AG04450 (cell line): ENCODE data around the gene CRACDL. TPM values are rescaled to one million over a fixed set of nuclear protein-coding genes. Genes with fewer than 3 reads are reported as not detected.
A peak's percentile ranks its signal among the peaks of the same experiment; 100 is the strongest.

Source experiments
- CTCF ChIA-PET: fragments of 300-600, 350-600 bp; formaldehyde crosslinking; extraction: SDS; loops from one replicate; lab custom pipeline; 2022; ENCODE audit warnings: antibody characterized with exemption, inconsistent platforms; lab: Charles Lee
- POLR2A ChIA-PET: fragments of 350-600 bp; formaldehyde crosslinking; extraction: SDS; loops from one replicate; lab custom pipeline; 2021; ENCODE audit warnings: antibody characterized with exemption, inconsistent platforms; lab: Yijun Ruan, JAX
- DNase-seq: peaks from one replicate; pipeline ENCODE4 v3.0.0-alpha.2; 2011; ENCODE audit warnings: low read depth, low spot score
- H3K27ac ChIP-seq: one replicate; pipeline ENCODE4 v1.5.1; 2012; ENCODE audit warnings: low read depth, low read length, control low read depth
- H3K27me3 ChIP-seq: one replicate; pipeline ENCODE4 v1.6.0; 2012; ENCODE audit warnings: low read length; ENCODE audit not compliant: control insufficient read depth, insufficient read depth
- H3K4me3 ChIP-seq: 2 replicates; pipeline ENCODE4 v1.5.1; 2011; ENCODE audit warnings: mild to moderate bottlenecking, low read depth, low read length, control low read depth
- H3K9me3 ChIP-seq: 2 replicates; pipeline ENCODE4 v1.5.1; 2012; ENCODE audit warnings: low read length; ENCODE audit not compliant: control insufficient read depth, insufficient read depth
- polyA plus RNA-seq: library from polyadenylated mRNA; depleted of rRNA; stranded (reverse); fragments of >200 nt; gene quantifications from 2 replicates; pipeline ENCODE4 v1.2.3, GENCODE V29; 2011
- TF ChIP-seq, protein P1 (sequence below): IDR thresholded peaks from 2 replicates; pipeline ENCODE4 v1.5.1; 2011; ENCODE audit warnings: low read depth, low read length, control low read depth, inconsistent platforms

The CRACDL gene
- polyA plus RNA-seq, 1 experiment = not detected

DNA sequence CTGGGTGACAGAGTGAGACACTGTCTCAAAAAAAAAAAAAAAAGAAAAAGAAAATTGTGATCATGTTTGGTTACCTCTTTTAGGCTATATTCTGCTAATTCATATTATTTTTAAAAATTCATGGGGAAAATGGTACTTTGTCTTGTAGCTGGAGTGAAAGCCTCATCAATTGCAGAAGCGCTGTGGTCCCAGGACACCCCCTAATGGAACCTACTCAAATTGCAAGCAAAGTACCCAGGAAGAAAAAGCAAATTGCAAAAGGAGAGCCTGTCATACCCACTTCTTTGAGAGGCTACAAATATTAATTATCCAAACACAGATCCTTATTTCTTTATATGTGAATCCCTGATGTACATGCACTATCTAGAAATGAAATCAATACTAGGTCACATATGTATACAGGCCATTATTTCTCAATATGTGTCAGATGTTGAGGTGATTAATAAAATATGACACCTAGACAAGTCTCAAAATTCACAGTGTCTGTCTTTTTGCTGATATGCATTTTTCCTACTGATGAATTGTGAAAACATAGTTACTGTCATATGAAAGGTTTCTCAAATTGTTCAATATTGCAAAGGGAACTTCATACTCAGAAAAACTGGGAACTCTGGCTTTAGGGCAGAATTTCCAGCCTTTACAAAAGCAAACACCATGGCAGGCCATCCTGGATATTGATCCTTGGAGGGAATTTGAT lies 12.6 kb downstream of the CRACDL start:
- ChIA-PET CTCF (no interaction called here), POLR2A (no interaction called here)
- Histone ChIP-seq H3K27me3 (peaks cover 4% of the 10 kb centered on the region), H3K9me3 (no peaks in the 10 kb centered on the region; the same call in 1 of the 2 replicates), H3K4me3 (no peak overlapping the region), H3K27ac (no peak overlapping the region)
- TF ChIP-seq, protein P1, sequence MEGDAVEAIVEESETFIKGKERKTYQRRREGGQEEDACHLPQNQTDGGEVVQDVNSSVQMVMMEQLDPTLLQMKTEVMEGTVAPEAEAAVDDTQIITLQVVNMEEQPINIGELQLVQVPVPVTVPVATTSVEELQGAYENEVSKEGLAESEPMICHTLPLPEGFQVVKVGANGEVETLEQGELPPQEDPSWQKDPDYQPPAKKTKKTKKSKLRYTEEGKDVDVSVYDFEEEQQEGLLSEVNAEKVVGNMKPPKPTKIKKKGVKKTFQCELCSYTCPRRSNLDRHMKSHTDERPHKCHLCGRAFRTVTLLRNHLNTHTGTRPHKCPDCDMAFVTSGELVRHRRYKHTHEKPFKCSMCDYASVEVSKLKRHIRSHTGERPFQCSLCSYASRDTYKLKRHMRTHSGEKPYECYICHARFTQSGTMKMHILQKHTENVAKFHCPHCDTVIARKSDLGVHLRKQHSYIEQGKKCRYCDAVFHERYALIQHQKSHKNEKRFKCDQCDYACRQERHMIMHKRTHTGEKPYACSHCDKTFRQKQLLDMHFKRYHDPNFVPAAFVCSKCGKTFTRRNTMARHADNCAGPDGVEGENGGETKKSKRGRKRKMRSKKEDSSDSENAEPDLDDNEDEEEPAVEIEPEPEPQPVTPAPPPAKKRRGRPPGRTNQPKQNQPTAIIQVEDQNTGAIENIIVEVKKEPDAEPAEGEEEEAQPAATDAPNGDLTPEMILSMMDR = peak; percentile 27
- no peak for DNase-seq

DNA sequence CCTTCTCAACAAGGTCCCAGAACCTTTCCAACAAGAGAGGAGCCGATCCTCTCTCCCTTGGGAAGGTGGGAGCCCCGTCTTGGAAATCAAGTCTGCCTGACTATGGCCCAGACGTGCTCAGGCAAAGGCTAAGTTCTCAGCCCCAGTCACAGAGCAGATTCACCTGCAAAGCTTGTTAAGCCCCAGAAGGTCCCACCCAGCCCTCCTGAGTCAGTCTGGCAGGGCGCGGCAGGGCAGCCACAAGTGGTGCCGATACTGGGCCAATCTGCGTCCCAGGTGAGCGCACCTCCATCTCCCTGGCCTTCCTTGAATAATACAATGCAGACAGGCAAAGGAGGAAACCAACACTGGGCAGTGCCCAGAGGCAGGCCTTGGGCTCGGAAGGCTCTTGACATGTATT lies 15.0 kb downstream of the CRACDL start:
- POLR2A ChIA-PET = no interaction called here
- Histone ChIP-seq H3K27ac (no peak overlapping the region), H3K9me3 (no peaks in the 10 kb centered on the region; the same call in 1 of the 2 replicates), H3K27me3 (peaks cover 4% of the 10 kb centered on the region), H3K4me3 (no peak overlapping the region)
- no peak for DNase-seq
- TF ChIP-seq, protein P1 = no peak
- CTCF ChIA-PET = no interaction called here

DNA sequence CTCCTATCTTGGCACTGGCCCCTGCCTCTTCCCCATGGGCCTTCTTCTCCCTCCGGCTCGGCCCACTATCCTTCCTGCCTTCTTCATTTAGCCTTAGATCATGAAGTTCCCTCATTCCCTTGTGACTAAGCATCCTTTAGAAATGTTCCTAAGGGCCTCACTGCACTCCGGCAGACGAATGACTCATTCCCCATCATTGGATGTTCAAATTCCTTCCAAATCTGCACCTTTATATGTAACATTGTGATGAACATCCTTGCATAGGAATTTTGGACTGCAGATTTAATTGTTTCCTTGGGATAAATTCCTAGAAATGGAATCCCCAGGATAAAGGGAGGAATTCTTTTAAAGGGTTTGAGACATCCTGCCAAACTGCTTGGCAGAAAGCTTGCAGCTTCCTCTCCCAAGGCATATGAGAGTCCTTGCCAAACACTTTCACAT lies 19.0 kb downstream of the CRACDL start:
- CTCF ChIA-PET = no interaction called here
- Histone ChIP-seq H3K27ac (peak overlapping the region; percentile 65), H3K27me3 (no peaks in the 10 kb centered on the region), H3K9me3 (no peaks in the 10 kb centered on the region; the same call in 1 of the 2 replicates), H3K4me3 (no peak overlapping the region)
- DNase-seq = peak; percentile 54
- POLR2A ChIA-PET = no interaction called here
- TF ChIP-seq, protein P1 = no peak

DNA sequence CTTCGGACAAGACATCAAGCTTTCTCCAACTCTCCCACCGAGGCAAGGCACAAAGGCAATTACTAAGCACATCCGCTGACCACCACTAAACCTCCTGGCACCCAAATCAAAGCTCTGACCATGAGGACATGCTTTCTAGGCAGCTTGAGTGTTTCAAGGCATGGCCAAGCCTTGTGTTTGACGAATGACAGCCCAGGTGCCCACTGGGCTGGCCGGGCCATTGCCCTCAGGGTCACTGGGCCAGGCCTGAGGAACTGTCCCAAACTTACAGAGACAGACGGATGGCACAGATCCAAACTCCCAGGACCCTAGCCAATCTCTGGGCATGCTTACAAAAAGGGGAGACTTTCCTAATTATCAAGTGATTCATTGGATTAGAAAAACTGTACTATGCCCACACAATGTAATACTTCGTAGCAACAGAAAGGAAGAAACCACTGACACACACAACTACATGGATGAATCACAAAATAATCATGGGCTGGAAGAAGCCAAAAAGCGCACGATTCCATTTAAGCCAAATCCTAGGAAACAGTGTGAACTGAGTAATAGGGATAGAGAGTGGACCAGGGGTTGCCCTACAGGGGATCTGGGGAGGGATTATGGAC lies 20.2 kb downstream of the CRACDL start:
- DNase-seq = no peak
- TF ChIP-seq, protein P1 = no peak
- CTCF ChIA-PET = no interaction called here
- Histone ChIP-seq H3K27me3 (no peaks in the 10 kb centered on the region), H3K9me3 (no peaks in the 10 kb centered on the region; the same call in 1 of the 2 replicates), H3K4me3 (no peak overlapping the region), H3K27ac (no peak overlapping the region)
- POLR2A ChIA-PET = no interaction called here
